ENCODE measurements around the gene SRP72.

Gene SRP72

DNA sequence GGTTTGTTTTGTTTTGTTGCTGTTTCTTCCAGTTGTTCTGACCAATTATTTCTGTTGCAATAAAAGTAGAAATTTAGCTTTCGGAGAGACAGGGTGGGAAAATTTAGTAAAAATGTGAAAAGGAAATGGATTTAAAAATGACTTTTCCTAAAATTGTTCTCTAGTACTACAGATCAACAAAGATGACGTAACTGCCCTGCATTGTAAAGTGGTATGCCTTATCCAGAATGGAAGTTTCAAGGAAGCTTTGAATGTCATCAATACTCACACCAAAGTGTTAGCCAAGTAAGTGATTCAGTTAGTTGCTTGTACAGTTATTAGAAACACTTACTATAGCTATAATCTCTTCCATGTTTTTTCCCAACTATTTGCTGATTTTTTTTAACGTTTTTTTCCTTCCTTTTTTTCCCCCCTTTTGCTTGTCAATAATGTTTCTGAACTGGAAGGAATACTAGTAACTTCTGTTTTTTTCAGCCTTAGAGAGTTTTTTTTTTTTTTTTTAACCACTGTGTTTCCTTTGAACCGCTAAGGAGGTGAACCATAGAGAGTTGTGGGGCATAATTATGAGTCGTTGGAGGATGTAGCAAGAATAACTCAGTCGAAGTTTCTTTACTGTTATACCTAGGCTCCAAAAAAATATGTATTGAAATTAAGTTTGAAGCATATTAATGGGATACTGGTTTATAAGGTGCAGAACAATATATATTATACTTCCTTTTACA lies 2.2 kb downstream of the SRP72 start:
- no peak for DNase-seq (ENCODE audit: extremely low spot score)
- ChIA-PET POLR2A (no interaction called here), CTCF (interaction anchor here (1.2 to 2.1 kb wide), 4 partner anchors 11 to 34 kb away, joined by 4 to 8 read pairs (median 5); partner anchors contain the start of genes PAICS and PPAT)
- TF ChIP-seq CTCF (IDR thresholded peaks at IDR 0.05; ENCODE audit: control extremely low read depth, extremely low read depth, low read depth, missing control alignments), result no peak

DNA sequence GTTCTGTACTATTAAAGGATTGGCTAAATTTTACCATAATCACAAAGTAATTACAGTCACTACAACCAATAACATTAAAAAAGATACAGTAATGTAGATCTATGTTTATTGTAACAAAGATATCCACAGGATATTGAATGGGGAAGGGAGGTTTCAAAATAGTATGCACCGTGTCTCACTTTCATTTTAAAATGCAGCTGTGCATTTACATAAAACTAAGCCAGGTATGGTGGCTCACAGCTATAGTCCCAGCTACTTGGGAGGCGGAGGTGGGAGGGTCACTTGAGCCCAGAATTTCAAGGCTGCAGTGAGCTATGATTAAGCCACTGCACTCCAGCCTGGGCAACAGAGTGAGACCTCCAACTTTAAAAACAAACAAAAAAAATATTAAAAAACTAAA lies 8.5 kb downstream of the SRP72 start:
- peak; percentile 16 for DNase-seq (ENCODE audit: extremely low spot score)
- no peak for TF ChIP-seq CTCF (IDR thresholded peaks at IDR 0.05; ENCODE audit: control extremely low read depth, extremely low read depth, low read depth, missing control alignments)
- ChIA-PET CTCF (no interaction called here), POLR2A (interaction anchor here (0.7 kb wide), 1 partner anchor 40 kb away, joined by 4 read pairs; the partner anchor contains the start of gene PAICS)

- ChIA-PET CTCF (interaction anchor here (1.4 kb wide), 1 partner anchor 11 kb away, joined by 3 read pairs; no protein-coding TSS in a partner anchor), POLR2A (no interaction called here)
- DNase-seq (ENCODE audit: extremely low spot score), result no peak
- no peak for TF ChIP-seq CTCF (IDR thresholded peaks at IDR 0.05; ENCODE audit: control extremely low read depth, extremely low read depth, low read depth, missing control alignments)
Measured at GRCh38 chr4:56477192-56477702, 9.8 kb downstream of the SRP72 start.

DNA sequence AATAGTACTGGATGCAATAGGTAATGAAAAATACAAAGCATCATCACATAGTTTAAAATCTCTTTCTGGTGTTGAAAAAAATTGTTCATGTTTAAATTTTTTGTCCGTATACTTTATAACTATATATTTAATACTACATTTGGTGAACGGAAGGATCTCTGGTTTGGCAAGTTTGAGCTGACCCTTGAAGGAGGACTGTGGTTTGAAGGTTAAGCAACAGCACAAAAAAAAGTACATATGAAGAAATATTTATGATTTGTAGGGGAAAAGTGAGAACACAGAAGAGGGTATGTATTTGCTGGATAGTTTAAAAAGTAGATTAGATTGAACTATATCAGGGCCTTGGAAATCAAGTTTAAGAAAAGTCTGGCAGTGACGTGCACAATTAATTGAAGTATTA lies 13.3 kb downstream of the SRP72 start:
- no peak for DNase-seq (ENCODE audit: extremely low spot score)
- CTCF ChIA-PET, result interaction anchor here (1.0 to 1.2 kb wide), 2 partner anchors 12 to 30 kb away, joined by 3 to 4 read pairs; no protein-coding TSS in a partner anchor
- no peak for TF ChIP-seq CTCF (IDR thresholded peaks at IDR 0.05; ENCODE audit: control extremely low read depth, extremely low read depth, low read depth, missing control alignments)
- POLR2A ChIA-PET, result no interaction called here

DNA sequence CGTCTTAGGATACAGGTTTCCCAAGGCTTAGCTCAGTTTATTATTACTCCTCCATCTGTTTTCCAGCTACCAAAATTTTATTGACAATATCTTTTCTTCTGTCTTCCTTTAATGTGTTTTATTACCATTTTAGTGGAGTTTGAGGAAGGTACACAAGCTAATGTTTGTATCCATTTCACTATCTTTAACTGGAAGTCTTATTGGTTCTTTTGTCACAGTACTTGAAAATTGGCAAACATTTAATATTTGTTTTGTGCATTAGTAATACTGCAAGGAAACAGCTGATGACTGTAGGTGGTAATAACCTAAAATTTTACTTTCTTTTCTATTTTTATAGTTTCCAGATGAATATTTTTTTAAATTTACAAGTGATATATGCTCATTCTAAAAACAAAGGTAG lies 28.8 kb downstream of the SRP72 start:
- no peak for TF ChIP-seq CTCF (IDR thresholded peaks at IDR 0.05; ENCODE audit: control extremely low read depth, extremely low read depth, low read depth, missing control alignments)
- no peak for DNase-seq (ENCODE audit: extremely low spot score)
- CTCF ChIA-PET, result interaction anchor here (1.0 kb wide), 1 partner anchor 12 kb away, joined by 3 read pairs; no protein-coding TSS in a partner anchor
- POLR2A ChIA-PET, result no interaction called here

- TF ChIP-seq CTCF (IDR thresholded peaks at IDR 0.05; ENCODE audit: control extremely low read depth, extremely low read depth, low read depth, missing control alignments), result no peak
- POLR2A ChIA-PET, result no interaction called here
- CTCF ChIA-PET, result no interaction called here
- DNase-seq (ENCODE audit: extremely low spot score), result peak; percentile 41
Measured at GRCh38 chr4:56505269-56506130, 38.1 kb downstream of the SRP72 start, which contains the start of gene ARL9. ARL9 (plus strand) TSS chr4:56505791; CDS start chr4:56505863, 72 bp downstream.

Measured in GM10248 (cell line).